HepG2 (cell line): ENCODE data around the gene SEC61G. TPM values are rescaled to one million over a fixed set of nuclear protein-coding genes. Genes with fewer than 3 reads are reported as not detected.

Experiments used
- ATAC-seq: fragments of 200-7000 bp; cut with Tn5 transposase; 3 replicates; pipeline ENCODE4 v1.9.1; 2020; ENCODE audit warnings: mild to moderate bottlenecking, moderate library complexity
- BruUV-seq: library from RNA; stranded (reverse); fragments of 400-500 nt; replicated peaks from 2 replicates; lab custom pipeline; 2021; lab: Mats Ljungman, UMichigan
- CTCF ChIA-PET: fragments of 300-600 bp; formaldehyde crosslinking; extraction: SDS; loops from one replicate; lab custom pipeline; 2021; ENCODE audit warnings: low total read pairs, inconsistent platforms, low intra/inter-chr PET ratio; lab: Yijun Ruan, JAX
- POLR2A ChIA-PET: fragments of 350-600 bp; sonication (Branson Sonifier 250); formaldehyde crosslinking; loops from one replicate; lab custom pipeline; 2020; ENCODE audit warnings: antibody characterized with exemption, inconsistent platforms; lab: Yijun Ruan, JAX
- DNase-seq: peaks from one replicate; pipeline ENCODE4 v3.0.0-alpha.2; 2015; ENCODE audit warnings: low spot score
- FAIRE-seq: peaks from 3 replicates; lab custom pipeline; 2011; peaks lifted over from hg19 to GRCh38; lab: Jason Lieb, UNC
- H2AFZ ChIP-seq: one replicate; pipeline ENCODE4 v1.6.1; 2011; ENCODE audit warnings: low read length, inconsistent platforms
- H3K27ac ChIP-seq: fragments of 300-600 bp; 3 replicates; pipeline ENCODE4 v1.8.0; 2011; ENCODE audit warnings: mixed run types, mild to moderate bottlenecking, mixed read lengths, low read length, inconsistent platforms; ENCODE audit not compliant: insufficient read depth; ENCODE audit errors: extremely low read length
- H3K27me3 ChIP-seq, 2 experiments: fragments of 200-600 bp in 1 of 2; 2 replicates in 1 of 2; 3 replicates in 1 of 2; pipeline versions ENCODE4 v1.6.0 to v1.8.0; 2011; ENCODE audit warnings: low read length in 2 of 2, mild to moderate bottlenecking in 2 of 2, moderate library complexity in 2 of 2, inconsistent platforms in 1 of 2; ENCODE audit not compliant: insufficient read depth in 2 of 2, control insufficient read depth in 1 of 2
- H3K36me3 ChIP-seq, 2 experiments: fragments of 200-600 bp in 1 of 2; replicated peaks in 1 of 2; 2 replicates in 1 of 2; 3 replicates in 1 of 2; pipeline versions ENCODE4 v1.5.1 to v1.8.0; 2011; ENCODE audit warnings: low read length in 2 of 2, inconsistent platforms in 1 of 2; ENCODE audit not compliant: insufficient read depth in 2 of 2, control insufficient read depth in 1 of 2
- H3K4me1 ChIP-seq: 2 replicates; pipeline ENCODE4 v1.5.1; 2012; ENCODE audit warnings: low read length, inconsistent platforms; ENCODE audit not compliant: insufficient read depth
- H3K4me2 ChIP-seq: 2 replicates; pipeline ENCODE4 v1.6.0; 2011; ENCODE audit warnings: low read depth, low read length, inconsistent platforms
- H3K4me3 ChIP-seq, 3 experiments: fragments of 200-600 bp in 1 of 3; sonication (generic), shearing (Covaris generic) in 1 of 3; replicated peaks in 1 of 3; 2 replicates each; pipeline ENCODE4 v1.5.1; 2011 to 2016; ENCODE audit warnings: low read length in 3 of 3, inconsistent platforms in 2 of 3, low read depth in 2 of 3, mild to moderate bottlenecking in 2 of 3, control low read depth in 1 of 3, mixed read lengths in 1 of 3; ENCODE audit not compliant: insufficient read depth in 1 of 3
- H3K79me2 ChIP-seq: one replicate; pipeline ENCODE4 v1.6.1; 2011; ENCODE audit warnings: low read length, inconsistent platforms; ENCODE audit not compliant: insufficient read depth
- H3K9ac ChIP-seq: 2 replicates; pipeline ENCODE4 v1.6.0; 2011; ENCODE audit warnings: mild to moderate bottlenecking, low read depth, low read length, inconsistent platforms; ENCODE audit not compliant: insufficient read depth
- H3K9me3 ChIP-seq: 2 replicates; pipeline ENCODE4 v1.5.1; 2012; ENCODE audit warnings: mild to moderate bottlenecking, low read length
- H4K20me1 ChIP-seq: 2 replicates; pipeline ENCODE4 v1.6.0; 2011; ENCODE audit warnings: inconsistent platforms, mild to moderate bottlenecking, low read length, moderate library complexity; ENCODE audit not compliant: insufficient read depth
- CERS6 ChIP-seq: sonication (generic); formaldehyde crosslinking; IDR thresholded peaks from 2 replicates; pipeline ENCODE4 v1.5.0; 2020; ENCODE audit warnings: missing genetic modification reagents
- FOXP4 ChIP-seq: sonication (generic); formaldehyde crosslinking; IDR thresholded peaks from 2 replicates; pipeline ENCODE4 v1.4.0; 2020; ENCODE audit warnings: missing genetic modification reagents
- GMEB1 ChIP-seq: sonication (generic); formaldehyde crosslinking; IDR thresholded peaks from 2 replicates; pipeline ENCODE4 v1.5.1; 2020; ENCODE audit warnings: missing genetic modification reagents, mild to moderate bottlenecking, borderline replicate concordance
- SP5 ChIP-seq: IDR thresholded peaks from 2 replicates; pipeline ENCODE4 v1.6.1; 2016; ENCODE audit warnings: low read depth, borderline replicate concordance
- TBX2 ChIP-seq: sonication (generic); formaldehyde crosslinking; IDR thresholded peaks from 2 replicates; pipeline ENCODE4 v1.5.0; 2020; ENCODE audit warnings: missing genetic modification reagents, mild to moderate bottlenecking, borderline replicate concordance
- ZNF484 ChIP-seq: sonication (generic); formaldehyde crosslinking; IDR thresholded peaks from 2 replicates; pipeline ENCODE4 v1.5.1; 2020; ENCODE audit warnings: mild to moderate bottlenecking, low read depth, missing genetic modification reagents, borderline replicate concordance
- ZNF691 ChIP-seq: sonication (generic); formaldehyde crosslinking; IDR thresholded peaks from 2 replicates; pipeline ENCODE4 v1.4.0; 2020; ENCODE audit warnings: missing genetic modification reagents, low read depth, mild to moderate bottlenecking, borderline replicate concordance
- WGBS: methylation state at CpG from one replicate; pipeline ENCODE4 v1.1.6; 2017; ENCODE audit warnings: low lambda C conversion rate; 5-methylcytosine and 5-hydroxymethylcytosine counted together
- in situ Hi-C: cut with HindIII; loops from 2 replicates; pipeline ENCODE4 v1.10.0; 2017; ENCODE audit warnings: low pct_unique_long_range_greater_than_20kb; ENCODE audit not compliant: extremely low pct_ligation_motif_present
- intact Hi-C: fragments of 100-400 bp; cut with micrococcal nuclease; formaldehyde crosslinking; loops from one replicate; pipeline ENCODE4 v1.10.0; 2022; ENCODE audit not compliant: unreplicated experiment
- polyA plus RNA-seq, 8 experiments: library from polyadenylated mRNA; depleted of rRNA in 3 of 8; stranded (reverse) in 7 of 8; unstranded in 1 of 8; fragments of >200 nt; fragmentation: Illumina TruSeq in 4 of 8; extraction: Trizol in 4 of 8; gene quantifications; 2 replicates each; pipeline versions ENCODE4 v1.2.1 to v1.2.3, GENCODE V29; 2011 to 2016; ENCODE audit warnings: low read depth in 4 of 8, missing spikeins in 1 of 8, mixed read lengths in 1 of 8; ENCODE audit not compliant: insufficient read depth in 1 of 8
- total RNA-seq, 5 experiments: library from RNA; depleted of rRNA; stranded (reverse); fragments of >200 nt; fragmentation: Illumina TruSeq; extraction: Trizol; gene quantifications; 2 replicates each; pipeline ENCODE4 v1.2.3, GENCODE V29; 2016; ENCODE audit warnings: low read depth in 1 of 5

SEC61G gene
- total and polyA plus RNA-seq, 2 of the 13 experiments (the other 11 are each of a cell fraction or from before 2014, with no cell fraction given), result 126 to 328 TPM

- in situ Hi-C loops (no loop called here), intact Hi-C loops (no loop called here)
- ChIA-PET CTCF (no interaction called here), POLR2A (no interaction called here)
- TF ChIP-seq SP5 (CRISPR knock-in tag) (no peak), ZNF691 (no peak), ZNF484 (CRISPR knock-in tag) (no peak), TBX2 (CRISPR knock-in tag) (no peak), FOXP4 (CRISPR knock-in tag) (no peak), GMEB1 (CRISPR knock-in tag) (no peak), CERS6 (no peak)
- no peaks in the 10 kb centered on the region for H3K9me3 ChIP-seq
- no TSS peak for BruUV-seq
- H2AFZ ChIP-seq, result no peak overlapping the region
- no peaks in the 10 kb centered on the region for H3K79me2 ChIP-seq
- DNase-seq (no peak), FAIRE-seq (no peak), ATAC-seq (no peak)
- peaks cover 1 to 7% of the 10 kb centered on the region in 2 experiments; a peak in 3 of 5 replicates for H3K27me3 ChIP-seq
- H4K20me1 ChIP-seq, result no peaks in the 10 kb centered on the region
- 47% methylated on average over 4 of the region's 4 CpGs for WGBS
- no peak overlapping the region for H3K9ac ChIP-seq
- no peaks in the 10 kb centered on the region for H3K36me3 ChIP-seq
- no peak overlapping the region for H3K4me2 ChIP-seq
- H3K27ac ChIP-seq, result no peak overlapping the region
- peaks cover 12% of the 10 kb centered on the region for H3K4me1 ChIP-seq
- H3K4me3 ChIP-seq, result no peak overlapping the region
Observed at GRCh38 chr7:54798530-54798929, 39.5 kb upstream of the SEC61G start.
